GM12872 (cell line): ENCODE data around the gene LRRC27.

Source experiments
- CTCF ChIP-seq: IDR thresholded peaks from 3 replicates; pipeline ENCODE4 v1.5.1; 2011; ENCODE audit warnings: low read depth, mild to moderate bottlenecking, low read length, moderate library complexity; ENCODE audit not compliant: insufficient read depth

Gene LRRC27

GRCh38 chr10:132341781-132342180 lies 9.8 kb downstream of the LRRC27 start:
- no peak for TF ChIP-seq CTCF

GRCh38 chr10:132342553-132342952 lies 10.6 kb downstream of the LRRC27 start:
- no peak for TF ChIP-seq CTCF

GRCh38 chr10:132344386-132344785 lies 12.4 kb downstream of the LRRC27 start:
- no peak for TF ChIP-seq CTCF

DNA sequence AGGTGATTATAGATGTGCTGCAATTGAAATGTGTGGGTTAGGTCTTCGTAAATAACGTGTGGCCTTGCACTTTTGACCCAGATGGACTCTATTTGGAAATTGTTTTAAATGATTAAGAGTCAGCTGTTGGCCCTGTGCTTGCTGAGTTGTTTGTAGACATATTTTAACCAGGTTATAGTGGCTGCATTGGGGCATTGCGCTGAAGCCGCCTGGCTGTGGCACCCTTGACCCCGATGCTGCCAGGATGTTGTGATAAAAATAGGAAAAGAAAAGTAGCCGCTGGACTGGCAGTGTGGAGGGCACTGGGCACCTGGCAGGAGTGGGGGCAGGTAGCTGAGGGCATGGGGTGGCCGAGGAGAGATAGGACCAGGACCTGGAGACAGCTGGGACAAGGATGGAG lies 13.4 kb downstream of the LRRC27 start:
- no peak for TF ChIP-seq CTCF

GRCh38 chr10:132346806-132347205 lies 14.8 kb downstream of the LRRC27 start:
- no peak for TF ChIP-seq CTCF

- no peak for TF ChIP-seq CTCF
Observed at GRCh38 chr10:132347211-132347930, 15.4 kb downstream of the LRRC27 start.

DNA sequence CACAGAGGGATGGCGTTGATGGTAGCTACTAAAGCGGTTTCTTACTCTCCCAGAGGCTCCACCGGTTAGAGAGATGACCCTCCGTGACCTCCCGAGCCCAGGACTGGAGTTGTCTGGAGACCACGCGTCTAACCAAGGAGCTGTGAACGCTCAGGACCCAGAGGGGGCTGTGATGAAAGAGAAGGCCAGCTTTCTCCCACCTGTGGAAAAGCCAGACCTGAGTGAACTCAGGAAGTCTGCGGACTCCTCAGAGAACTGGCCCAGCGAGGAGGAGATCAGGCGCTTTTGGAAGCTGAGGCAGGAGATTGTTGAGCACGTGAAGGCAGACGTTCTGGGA lies 15.9 kb downstream of the LRRC27 start:
- TF ChIP-seq CTCF: no peak

GRCh38 chr10:132349766-132350165 lies 17.8 kb downstream of the LRRC27 start:
- TF ChIP-seq CTCF: no peak
